H1 (cell line): ENCODE data around the gene ENTR1. TPM values are rescaled to one million over a fixed set of nuclear protein-coding genes. Genes with fewer than 3 reads are reported as not detected.

ENCODE experiments used
- ASH2L ChIP-seq: fragments of 200-600, 300-600 bp; sonication (generic); IDR thresholded peaks from one replicate; pipeline ENCODE4 v1.7.1; 2017; ENCODE audit warnings: low read length
- EP300 ChIP-seq, 2 experiments: IDR thresholded peaks; 1 replicate in 1 of 2; 2 replicates in 1 of 2; pipeline ENCODE4 v1.6.1; 2011 to 2012; ENCODE audit warnings: low read depth in 2 of 2, low read length in 2 of 2, mild to moderate bottlenecking in 2 of 2, borderline replicate concordance in 1 of 2, inconsistent platforms in 1 of 2, moderate library complexity in 1 of 2
- GABPA ChIP-seq: IDR thresholded peaks from 2 replicates; pipeline ENCODE4 v1.6.1; 2011; ENCODE audit warnings: mild to moderate bottlenecking, low read length, moderate library complexity, borderline replicate concordance; ENCODE audit not compliant: insufficient read depth
- JUND ChIP-seq: IDR thresholded peaks from 2 replicates; pipeline ENCODE4 v1.6.1; 2011; ENCODE audit warnings: mild to moderate bottlenecking, improper control_type of control experiment, low read length
- RNF2 ChIP-seq: fragments of 200-900, 300-1000 bp; sonication (generic); IDR thresholded peaks from 2 replicates; pipeline ENCODE4 v1.7.1; 2016; ENCODE audit warnings: borderline replicate concordance, low read depth, mild to moderate bottlenecking, antibody characterized with exemption, low read length; ENCODE audit not compliant: poor library complexity, severe bottlenecking; ENCODE audit errors: missing control alignments
- RXRA ChIP-seq: IDR thresholded peaks from 2 replicates; pipeline ENCODE4 v1.6.1; 2011; ENCODE audit warnings: low read depth, mild to moderate bottlenecking, low read length, moderate library complexity; ENCODE audit not compliant: insufficient read depth
- YY1 ChIP-seq: IDR thresholded peaks from 2 replicates; pipeline ENCODE4 v1.6.1; 2011; ENCODE audit warnings: low read depth, mild to moderate bottlenecking, low read length
- polyA plus RNA-seq, 7 experiments: library from polyadenylated mRNA; depleted of rRNA in 3 of 7; stranded (reverse) in 5 of 7; unstranded in 2 of 7; fragments of >200 nt in 5 of 7; fragments of 200-250 nt in 2 of 7; gene quantifications; 1 replicate in 5 of 7; 2 replicates in 1 of 7; 4 replicates in 1 of 7; pipeline versions ENCODE4 v1.2.1 to v1.2.3, GENCODE V29; 2011 to 2013; ENCODE audit warnings: missing spikeins in 2 of 7, mixed read lengths in 2 of 7
- total RNA-seq: library from RNA; stranded (reverse); fragmentation: NEBNext Ultra II Directional; extraction: Animal tissue kit (Norgen Biotek cat#: 25700); gene quantifications from 2 replicates; pipeline ENCODE4 v1.2.1, GENCODE V29; 2021

ENTR1 gene
- total and polyA plus RNA-seq, 2 of the 8 experiments (the other 6 are each of a cell fraction or from before 2014, with no cell fraction given): 65.2 to 102 TPM

- no peak for TF ChIP-seq RNF2
- no peak for TF ChIP-seq YY1
- TF ChIP-seq ASH2L: no peak
- no peak for TF ChIP-seq RXRA
- TF ChIP-seq JUND: no peak
- no peak for TF ChIP-seq EP300 (IDR thresholded peaks at IDR 0.05; ENCODE audit: borderline replicate concordance in 1 of 2, low read depth in 2 of 2, low read length in 2 of 2)
- no peak for TF ChIP-seq GABPA
Observed at GRCh38 chr9:136412962-136413361, 2.5 kb upstream of the ENTR1 start (continued).
